GM23338 (cell line): Measurements from ENCODE around the gene PRLH. TPM values are rescaled to one million over a fixed set of nuclear protein-coding genes. Genes with fewer than 3 reads are reported as not detected.

Source experiments
- ATAC-seq: fragments of 200-7000 bp; cut with Tn5 transposase; 3 replicates; pipeline ENCODE4 v1.9.1; 2020
- DNase-seq: peaks from one replicate; pipeline ENCODE4 v3.0.0-alpha.2; 2015; ENCODE audit warnings: low spot score
- H2AFZ ChIP-seq: fragments of 200-600 bp; sonication (generic); 2 replicates; pipeline ENCODE4 v1.8.0; 2016; ENCODE audit warnings: antibody characterized with exemption, mild to moderate bottlenecking, moderate library complexity
- H3F3A ChIP-seq: fragments of 200-600 bp; sonication (generic); replicated peaks from 2 replicates; pipeline ENCODE4 v1.8.0; 2017; ENCODE audit warnings: antibody characterized with exemption, mixed run types, low read depth
- H3K27ac ChIP-seq: fragments of 200-600 bp; sonication (generic); 2 replicates; pipeline ENCODE4 v1.6.1; 2016; ENCODE audit warnings: low read depth
- H3K27me3 ChIP-seq: fragments of 200-600 bp; sonication (generic); 2 replicates; pipeline ENCODE4 v1.8.0; 2016; ENCODE audit warnings: mild to moderate bottlenecking, mixed run types, moderate library complexity; ENCODE audit not compliant: insufficient read depth
- H3K36me3 ChIP-seq: fragments of 200-600 bp; sonication (generic); 2 replicates; pipeline ENCODE4 v1.8.0; 2016; ENCODE audit warnings: mild to moderate bottlenecking; ENCODE audit not compliant: insufficient read depth
- H3K4me1 ChIP-seq: fragments of 200-600 bp; sonication (generic); 2 replicates; pipeline ENCODE4 v1.8.0; 2016; ENCODE audit warnings: mild to moderate bottlenecking, moderate library complexity; ENCODE audit not compliant: insufficient read depth
- H3K4me2 ChIP-seq: fragments of 200-600 bp; sonication (generic); 2 replicates; pipeline ENCODE4 v1.7.1; 2017; ENCODE audit warnings: mixed run types
- H3K4me3 ChIP-seq: fragments of 200-600 bp; sonication (generic); 2 replicates; pipeline ENCODE4 v1.6.1; 2016; ENCODE audit warnings: mixed run types
- H3K79me2 ChIP-seq: fragments of 200-600 bp; sonication (generic); replicated peaks from 2 replicates; pipeline ENCODE4 v1.8.0; 2017; ENCODE audit warnings: mild to moderate bottlenecking; ENCODE audit not compliant: insufficient read depth
- H3K9me2 ChIP-seq: fragments of 200-600 bp; sonication (generic); 2 replicates; pipeline ENCODE4 v1.8.0; 2017; ENCODE audit not compliant: insufficient read depth
- H4K20me1 ChIP-seq: fragments of 200-600 bp; sonication (generic); replicated peaks from 2 replicates; pipeline ENCODE4 v1.8.0; 2017; ENCODE audit warnings: mild to moderate bottlenecking; ENCODE audit not compliant: insufficient read depth
- H3K27ac Mint-ChIP-seq: 2 replicates; pipeline ENCODE4 v1.8.0; 2020; ENCODE audit warnings: inconsistent platforms, mild to moderate bottlenecking, moderate library complexity, mixed read lengths
- H3K27me3 Mint-ChIP-seq: 3 replicates; pipeline ENCODE4 v1.8.0; 2022; ENCODE audit warnings: low read depth, mild to moderate bottlenecking, moderate library complexity, mixed read lengths, inconsistent platforms; ENCODE audit not compliant: insufficient read depth, poor library complexity
- H3K36me3 Mint-ChIP-seq: 3 replicates; pipeline ENCODE4 v1.8.0; 2021; ENCODE audit warnings: low read depth, mild to moderate bottlenecking, inconsistent platforms, moderate library complexity, mixed read lengths
- H3K4me1 Mint-ChIP-seq: 3 replicates; pipeline ENCODE4 v1.8.0; 2020; ENCODE audit warnings: mild to moderate bottlenecking, inconsistent platforms, mixed read lengths
- H3K4me3 Mint-ChIP-seq: 3 replicates; pipeline ENCODE4 v1.8.0; 2021; ENCODE audit warnings: moderate library complexity, mild to moderate bottlenecking, inconsistent platforms, mixed read lengths
- H3K9me3 Mint-ChIP-seq: 3 replicates; pipeline ENCODE4 v1.8.0; 2020; ENCODE audit warnings: moderate library complexity, mild to moderate bottlenecking, inconsistent platforms, mixed read lengths
- CREB1 ChIP-seq: fragments of 250-450 bp; sonication (Bioruptor Pico); IDR thresholded peaks from 2 replicates; pipeline ENCODE4 v1.5.0; 2020; ENCODE audit warnings: low read depth, mild to moderate bottlenecking, moderate library complexity
- EZH2 ChIP-seq: fragments of 200-600 bp; sonication (generic); IDR thresholded peaks from one replicate; pipeline ENCODE4 v1.8.0; 2017; ENCODE audit warnings: antibody characterized with exemption, mild to moderate bottlenecking, low read depth; ENCODE audit not compliant: unreplicated experiment
- JUNB ChIP-seq: IDR thresholded peaks from one replicate; pipeline ENCODE4 v1.6.1; 2016; ENCODE audit warnings: antibody characterized with exemption; ENCODE audit not compliant: unreplicated experiment
- NANOG ChIP-seq: IDR thresholded peaks from 2 replicates; pipeline ENCODE4 v1.6.1; 2016; ENCODE audit warnings: antibody characterized with exemption, borderline replicate concordance
- POLR2AphosphoS5 ChIP-seq: IDR thresholded peaks from 2 replicates; pipeline ENCODE4 v1.6.1; 2016; ENCODE audit warnings: antibody characterized with exemption, low read depth
- STAT1 ChIP-seq: IDR thresholded peaks from one replicate; pipeline ENCODE4 v1.6.1; 2016; ENCODE audit warnings: antibody characterized with exemption; ENCODE audit not compliant: unreplicated experiment
- ZNF114 ChIP-seq: fragments of 250-450 bp; sonication (Bioruptor Pico); IDR thresholded peaks from 2 replicates; pipeline ENCODE4 v1.5.0; 2020; ENCODE audit warnings: mild to moderate bottlenecking, moderate library complexity
- ZNF462 ChIP-seq: fragments of 250-450 bp; sonication (Bioruptor Pico); IDR thresholded peaks from 2 replicates; pipeline ENCODE4 v1.5.0; 2020; ENCODE audit warnings: mild to moderate bottlenecking, moderate library complexity
- polyA plus RNA-seq: library from polyadenylated mRNA; unstranded; fragments of >200 nt; fragmentation: Nextera tagmentation; extraction: Ambion mirVana; gene quantifications from 2 replicates; pipeline ENCODE4 v1.2.1, GENCODE V29; 2016
- total RNA-seq: library from RNA; depleted of rRNA; stranded (reverse); fragments of >200 nt; shearing (Covaris generic); gene quantifications from 2 replicates; pipeline ENCODE4 v1.2.3, GENCODE V29; 2014
- TF ChIP-seq, protein P1 (sequence below), 2 experiments: fragments of 200-600 bp in 1 of 2; sonication (generic) in 1 of 2; conservative IDR thresholded peaks; 2 replicates each; pipeline versions ENCODE4 v1.5.1 to v1.6.1; 2016 to 2017; ENCODE audit warnings: antibody characterized with exemption in 2 of 2, low read depth in 2 of 2, mild to moderate bottlenecking in 2 of 2, moderate library complexity in 1 of 2

The PRLH gene
- total and polyA plus RNA-seq, 2 experiments from 2014 or later: not detected

DNA sequence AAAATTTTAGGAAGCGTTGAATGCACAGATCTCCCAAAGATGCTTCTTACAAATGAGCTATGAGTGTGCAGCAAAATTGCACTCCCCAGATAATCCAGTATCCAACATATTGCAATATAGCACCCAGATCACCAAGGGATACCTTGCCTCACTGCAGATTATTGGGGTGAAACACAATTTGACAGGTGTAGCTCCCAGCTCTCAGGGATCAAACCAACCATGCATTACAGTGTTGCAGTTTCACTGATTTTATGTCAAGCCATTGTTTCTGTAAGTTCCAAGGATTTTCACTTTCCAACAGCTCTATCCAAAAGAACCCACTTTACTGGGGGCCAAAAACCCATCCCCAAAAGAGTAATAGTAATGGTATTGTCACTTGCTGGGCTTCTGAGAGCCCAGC lies 10.8 kb upstream of the PRLH start:
- H3K79me2 ChIP-seq: no peaks in the 10 kb centered on the region
- Mint-ChIP-seq H3K36me3 (peaks cover 41% of the 10 kb centered on the region), H3K4me1 (no peaks in the 10 kb centered on the region; the same call in 1 of the 3 replicates), H3K27ac (no peak overlapping the region), H3K27me3 (peaks cover 4% of the 10 kb centered on the region), H3K9me3 (peaks cover 30% of the 10 kb centered on the region), H3K4me3 (no peak overlapping the region)
- H4K20me1 ChIP-seq: no peaks in the 10 kb centered on the region
- H2AFZ ChIP-seq: no peak overlapping the region
- H3K9me2 ChIP-seq: no peaks in the 10 kb centered on the region
- H3F3A ChIP-seq: no peaks in the 10 kb centered on the region
- no peaks in the 10 kb centered on the region for H3K36me3 ChIP-seq
- H3K27me3 ChIP-seq: no peaks in the 10 kb centered on the region
- DNase-seq: no peak
- ATAC-seq: no peak
- no peaks in the 10 kb centered on the region for H3K4me1 ChIP-seq
- no peak overlapping the region for H3K27ac ChIP-seq
- H3K4me2 ChIP-seq: no peak overlapping the region
- H3K4me3 ChIP-seq: no peak overlapping the region
- TF ChIP-seq CREB1 (CRISPR knock-in tag) (no peak), POLR2AphosphoS5 (no peak)
- TF ChIP-seq, protein P1, sequence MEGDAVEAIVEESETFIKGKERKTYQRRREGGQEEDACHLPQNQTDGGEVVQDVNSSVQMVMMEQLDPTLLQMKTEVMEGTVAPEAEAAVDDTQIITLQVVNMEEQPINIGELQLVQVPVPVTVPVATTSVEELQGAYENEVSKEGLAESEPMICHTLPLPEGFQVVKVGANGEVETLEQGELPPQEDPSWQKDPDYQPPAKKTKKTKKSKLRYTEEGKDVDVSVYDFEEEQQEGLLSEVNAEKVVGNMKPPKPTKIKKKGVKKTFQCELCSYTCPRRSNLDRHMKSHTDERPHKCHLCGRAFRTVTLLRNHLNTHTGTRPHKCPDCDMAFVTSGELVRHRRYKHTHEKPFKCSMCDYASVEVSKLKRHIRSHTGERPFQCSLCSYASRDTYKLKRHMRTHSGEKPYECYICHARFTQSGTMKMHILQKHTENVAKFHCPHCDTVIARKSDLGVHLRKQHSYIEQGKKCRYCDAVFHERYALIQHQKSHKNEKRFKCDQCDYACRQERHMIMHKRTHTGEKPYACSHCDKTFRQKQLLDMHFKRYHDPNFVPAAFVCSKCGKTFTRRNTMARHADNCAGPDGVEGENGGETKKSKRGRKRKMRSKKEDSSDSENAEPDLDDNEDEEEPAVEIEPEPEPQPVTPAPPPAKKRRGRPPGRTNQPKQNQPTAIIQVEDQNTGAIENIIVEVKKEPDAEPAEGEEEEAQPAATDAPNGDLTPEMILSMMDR (conservative IDR thresholded peaks at IDR 0.05; ENCODE audit: low read depth in 2 of 2): no peak

GRCh38 chr2:237556773-237557632 lies 9.4 kb upstream of the PRLH start:
- Histone ChIP-seq H3K36me3 (no peaks in the 10 kb centered on the region), H3K27me3 (no peaks in the 10 kb centered on the region), H3F3A (no peaks in the 10 kb centered on the region), H2AFZ (no peak overlapping the region), H3K27ac (no peak overlapping the region), H3K9me2 (no peaks in the 10 kb centered on the region), H3K4me1 (no peaks in the 10 kb centered on the region), H3K4me2 (no peak overlapping the region), H3K4me3 (no peak overlapping the region), H3K79me2 (no peaks in the 10 kb centered on the region), H4K20me1 (no peaks in the 10 kb centered on the region)
- ATAC-seq (no peak), DNase-seq (no peak)
- H3K4me1 Mint-ChIP-seq: no peaks in the 10 kb centered on the region; the same call in 2 of the 3 replicates
- no peak overlapping the region for H3K4me3 Mint-ChIP-seq
- H3K27me3 Mint-ChIP-seq: peaks cover 4% of the 10 kb centered on the region
- no peak for TF ChIP-seq JUNB
- TF ChIP-seq EZH2: no peak
- H3K27ac Mint-ChIP-seq: no peak overlapping the region
- H3K36me3 Mint-ChIP-seq: peaks cover 38% of the 10 kb centered on the region
- peaks cover 30% of the 10 kb centered on the region for H3K9me3 Mint-ChIP-seq

- Histone ChIP-seq H3K4me2 (no peak overlapping the region), H3K9me2 (no peaks in the 10 kb centered on the region), H3K27me3 (no peaks in the 10 kb centered on the region), H3K36me3 (no peaks in the 10 kb centered on the region), H3K4me3 (no peak overlapping the region), H4K20me1 (no peaks in the 10 kb centered on the region), H3K27ac (no peak overlapping the region), H3K79me2 (no peaks in the 10 kb centered on the region), H3K4me1 (no peaks in the 10 kb centered on the region), H2AFZ (no peak overlapping the region), H3F3A (no peaks in the 10 kb centered on the region)
- Mint-ChIP-seq H3K27ac (no peak overlapping the region), H3K9me3 (peaks cover 25% of the 10 kb centered on the region), H3K4me1 (no peaks in the 10 kb centered on the region; the same call in 2 of the 3 replicates), H3K27me3 (peaks cover 4% of the 10 kb centered on the region), H3K4me3 (no peak overlapping the region), H3K36me3 (peaks cover 32% of the 10 kb centered on the region)
- DNase-seq (no peak), ATAC-seq (no peak)
- TF ChIP-seq ZNF114 (CRISPR knock-in tag): no peak
- TF ChIP-seq ZNF462 (CRISPR knock-in tag): no peak
- TF ChIP-seq STAT1: no peak
- TF ChIP-seq NANOG: no peak
Measured at GRCh38 chr2:237557633-237558015, 8.8 kb upstream of the PRLH start.
